H1 (cell line): Measurements from ENCODE around the gene SPATA31C2. TPM values are rescaled to one million over a fixed set of nuclear protein-coding genes. Genes with fewer than 3 reads are reported as not detected.

Experiments used
- CTCF ChIA-PET: fragments of 300-600 bp; sonication (Branson Sonifier 250); formaldehyde crosslinking; loops from one replicate; lab custom pipeline; 2021; ENCODE audit not compliant: partially characterized antibody; lab: Charles Lee
- POLR2A ChIA-PET: fragments of 300-600 bp; sonication (Branson Sonifier 250); formaldehyde crosslinking; loops from one replicate; lab custom pipeline; 2021; ENCODE audit warnings: inconsistent platforms; ENCODE audit not compliant: partially characterized antibody; lab: Charles Lee
- DNase-seq, 2 experiments: peaks; one replicate each; pipeline versions ENCODE4 v3.0.0 to v3.0.0-alpha.2; 2010 to 2022; ENCODE audit warnings: low spot score in 2 of 2, low read depth in 1 of 2, mixed read lengths in 1 of 2
- FAIRE-seq: peaks from 2 replicates; lab custom pipeline; 2011; peaks lifted over from hg19 to GRCh38; lab: Jason Lieb, UNC
- H2AFZ ChIP-seq: 2 replicates; pipeline ENCODE4 v1.8.1; 2012; ENCODE audit warnings: low read length, inconsistent platforms
- H2AK5ac ChIP-seq: 2 replicates; pipeline ENCODE4 v1.6.1; 2013; ENCODE audit warnings: low read depth, low read length
- H2BK120ac ChIP-seq: replicated peaks from 2 replicates; pipeline ENCODE3; 2013; ENCODE audit warnings: low read depth, low read length, inconsistent platforms
- H2BK12ac ChIP-seq: 2 replicates; pipeline ENCODE4 v1.6.1; 2013; ENCODE audit warnings: low read depth, low read length
- H2BK15ac ChIP-seq: 2 replicates; pipeline ENCODE4 v1.6.1; 2013; ENCODE audit warnings: low read length
- H2BK20ac ChIP-seq: 2 replicates; pipeline ENCODE4 v1.6.1; 2013; ENCODE audit warnings: low read length
- H2BK5ac ChIP-seq: 2 replicates; pipeline ENCODE4 v1.6.1; 2013; ENCODE audit warnings: low read depth, low read length
- H3K14ac ChIP-seq: 2 replicates; pipeline ENCODE4 v1.6.1; 2013; ENCODE audit warnings: inconsistent platforms; ENCODE audit not compliant: insufficient read length
- H3K18ac ChIP-seq: 2 replicates; pipeline ENCODE4 v1.6.1; 2013; ENCODE audit warnings: low read length; ENCODE audit errors: extremely low read depth
- H3K23ac ChIP-seq: 2 replicates; pipeline ENCODE4 v1.6.1; 2013; ENCODE audit warnings: inconsistent platforms; ENCODE audit not compliant: insufficient read length
- H3K23me2 ChIP-seq: 2 replicates; pipeline ENCODE4 v1.6.1; 2013; ENCODE audit warnings: low read depth, low read length
- H3K27ac ChIP-seq: 2 replicates; pipeline ENCODE4 v1.6.1; 2011; ENCODE audit warnings: low read depth, low read length, inconsistent platforms
- H3K27me3 ChIP-seq, 4 experiments: replicated peaks in 1 of 4; 1 replicate in 1 of 4; 2 replicates in 3 of 4; pipeline versions ENCODE4 v1.6.1 to v1.8.1; 2011 to 2013; ENCODE audit warnings: low read length in 3 of 4, mild to moderate bottlenecking in 3 of 4, inconsistent platforms in 2 of 4, mixed read lengths in 2 of 4, moderate library complexity in 1 of 4; ENCODE audit not compliant: control insufficient read depth in 3 of 4, insufficient read depth in 3 of 4; ENCODE audit errors: extremely low read depth in 1 of 4
- H3K36me3 ChIP-seq, 4 experiments: 2 replicates each; pipeline versions ENCODE4 v1.6.1 to v1.8.1; 2011 to 2013; ENCODE audit warnings: mild to moderate bottlenecking in 4 of 4, low read length in 3 of 4, moderate library complexity in 2 of 4, control low read depth in 1 of 4, inconsistent platforms in 1 of 4; ENCODE audit not compliant: insufficient read depth in 4 of 4, control insufficient read depth in 2 of 4
- H3K4ac ChIP-seq: replicated peaks from 2 replicates; pipeline ENCODE3; 2013; ENCODE audit warnings: low read length, low read depth, mixed read lengths, inconsistent platforms; ENCODE audit not compliant: insufficient read length
- H3K4me1 ChIP-seq, 4 experiments: replicated peaks in 1 of 4; 1 replicate in 1 of 4; 2 replicates in 3 of 4; pipeline versions ENCODE4 v1.6.1 to v1.8.1; 2011 to 2013; ENCODE audit warnings: low read length in 3 of 4, inconsistent platforms in 2 of 4, mixed read lengths in 1 of 4; ENCODE audit not compliant: insufficient read depth in 4 of 4, control insufficient read depth in 3 of 4
- H3K4me2 ChIP-seq, 2 experiments: 2 replicates each; pipeline versions ENCODE4 v1.6.1 to v1.8.1; 2011 to 2013; ENCODE audit warnings: low read depth in 2 of 2, low read length in 2 of 2, control low read depth in 1 of 2, inconsistent platforms in 1 of 2, mild to moderate bottlenecking in 1 of 2; ENCODE audit not compliant: insufficient read depth in 1 of 2
- H3K4me3 ChIP-seq, 4 experiments: fragments of 200-600, 300-600 bp in 1 of 4; sonication (generic), shearing (Covaris generic), sonication (Bioruptor Twin) in 1 of 4; 2 replicates each; pipeline versions ENCODE4 v1.5.1 to v1.8.1; 2011 to 2016; ENCODE audit warnings: low read length in 4 of 4, low read depth in 3 of 4, control low read depth in 2 of 4, inconsistent platforms in 2 of 4, mild to moderate bottlenecking in 2 of 4, mixed read lengths in 1 of 4, moderate library complexity in 1 of 4; ENCODE audit not compliant: insufficient read depth in 2 of 4; ENCODE audit errors: extremely low read depth in 1 of 4
- H3K56ac ChIP-seq: replicated peaks from 2 replicates; pipeline ENCODE3; 2013; ENCODE audit warnings: low read depth, mild to moderate bottlenecking, mixed read lengths, low read length, inconsistent platforms; ENCODE audit not compliant: insufficient read length
- H3K79me1 ChIP-seq: 2 replicates; pipeline ENCODE4 v1.6.1; 2013; ENCODE audit warnings: low read depth, low read length, control low read depth
- H3K79me2 ChIP-seq, 2 experiments: 2 replicates each; pipeline versions ENCODE4 v1.6.1 to v1.8.1; 2012 to 2013; ENCODE audit warnings: low read length in 2 of 2, mild to moderate bottlenecking in 2 of 2, inconsistent platforms in 1 of 2; ENCODE audit not compliant: insufficient read depth in 2 of 2, control insufficient read depth in 1 of 2
- H3K9ac ChIP-seq, 4 experiments: replicated peaks in 1 of 4; 1 replicate in 1 of 4; 2 replicates in 3 of 4; pipeline versions ENCODE4 v1.6.1 to v1.8.1; 2011 to 2013; ENCODE audit warnings: low read depth in 3 of 4, low read length in 3 of 4, control low read depth in 2 of 4, mild to moderate bottlenecking in 2 of 4, moderate library complexity in 2 of 4, inconsistent platforms in 1 of 4; ENCODE audit errors: extremely low read depth in 1 of 4
- H3K9me3 ChIP-seq, 2 experiments: 2 replicates each; pipeline versions ENCODE4 v1.6.1 to v1.8.1; 2012 to 2013; ENCODE audit warnings: mild to moderate bottlenecking in 2 of 2, moderate library complexity in 2 of 2, control low read depth in 1 of 2, inconsistent platforms in 1 of 2, low read depth in 1 of 2, low read length in 1 of 2, mixed read lengths in 1 of 2; ENCODE audit not compliant: insufficient read depth in 2 of 2
- H4K20me1 ChIP-seq, 2 experiments: replicated peaks in 1 of 2; 2 replicates each; pipeline versions ENCODE3 to v1.8.1; 2011 to 2013; ENCODE audit warnings: inconsistent platforms in 2 of 2, low read length in 2 of 2, mild to moderate bottlenecking in 1 of 2; ENCODE audit not compliant: insufficient read depth in 2 of 2, control insufficient read depth in 1 of 2
- H4K5ac ChIP-seq: 2 replicates; pipeline ENCODE4 v1.6.1; 2013; ENCODE audit warnings: low read length, low read depth, mixed read lengths, inconsistent platforms; ENCODE audit not compliant: insufficient read length
- H4K8ac ChIP-seq: 2 replicates; pipeline ENCODE4 v1.8.0; 2013; ENCODE audit warnings: mild to moderate bottlenecking, moderate library complexity, low read length, inconsistent platforms; ENCODE audit not compliant: insufficient read depth; ENCODE audit errors: extremely low read depth
- H4K91ac ChIP-seq: replicated peaks from 2 replicates; pipeline ENCODE3; 2013; ENCODE audit warnings: low read length, mixed read lengths, inconsistent platforms; ENCODE audit not compliant: insufficient read length
- ATF2 ChIP-seq: IDR thresholded peaks from 2 replicates; pipeline ENCODE4 v1.6.1; 2012; ENCODE audit warnings: low read length, inconsistent platforms
- BRCA1 ChIP-seq: IDR thresholded peaks from 2 replicates; pipeline ENCODE4 v1.6.1; 2012; ENCODE audit warnings: low read depth, low read length, improper control_type of control experiment
- EGR1 ChIP-seq: IDR thresholded peaks from 2 replicates; pipeline ENCODE4 v1.6.1; 2011; ENCODE audit warnings: low read depth, low read length, borderline replicate concordance
- YY1 ChIP-seq: IDR thresholded peaks from 2 replicates; pipeline ENCODE4 v1.6.1; 2011; ENCODE audit warnings: low read depth, mild to moderate bottlenecking, low read length
- WGBS, 2 experiments: shearing (Covaris generic) in 1 of 2; methylation state at CpG; one replicate each; pipeline versions ENCODE4 v1.1.6 to v1.1.7; 2013 to 2015; ENCODE audit warnings: low lambda C conversion rate in 2 of 2, mixed read lengths in 2 of 2, inconsistent platforms in 1 of 2, low coverage in 1 of 2, missing lambda C conversion rate in 1 of 2; ENCODE audit not compliant: insufficient replicate concordance in 2 of 2, insufficient coverage in 1 of 2, insufficient read length in 1 of 2; ENCODE audit errors: extremely low coverage in 1 of 2, missing lambda C conversion rate in 1 of 2; 5-methylcytosine and 5-hydroxymethylcytosine counted together
- polyA plus RNA-seq, 7 experiments: library from polyadenylated mRNA; depleted of rRNA in 3 of 7; stranded (reverse) in 5 of 7; unstranded in 2 of 7; fragments of >200 nt in 5 of 7; fragments of 200-250 nt in 2 of 7; gene quantifications; 1 replicate in 5 of 7; 2 replicates in 1 of 7; 4 replicates in 1 of 7; pipeline versions ENCODE4 v1.2.1 to v1.2.3, GENCODE V29; 2011 to 2013; ENCODE audit warnings: missing spikeins in 2 of 7, mixed read lengths in 2 of 7
- total RNA-seq: library from RNA; stranded (reverse); fragmentation: NEBNext Ultra II Directional; extraction: Animal tissue kit (Norgen Biotek cat#: 25700); gene quantifications from 2 replicates; pipeline ENCODE4 v1.2.1, GENCODE V29; 2021

SPATA31C2 gene
- total and polyA plus RNA-seq, 2 of the 8 experiments (the other 6 are each of a cell fraction or from before 2014, with no cell fraction given) = 0.17 to 0.20 TPM

- Histone ChIP-seq H3K9ac (no peak overlapping the region), H2BK15ac (no peak overlapping the region), H4K20me1 (no peaks in the 10 kb centered on the region), H2BK5ac (no peak overlapping the region), H3K4me3 (no peak overlapping the region), H3K79me1 (no peaks in the 10 kb centered on the region), H4K5ac (no peak overlapping the region), H4K91ac (no peak overlapping the region), H4K8ac (no peak overlapping the region), H3K9me3 (0 out of 4 replicates have a peak, but pooled peaks cover 0 to 4% of the 10 kb centered on the region in 2 experiments), H2BK120ac (no peak overlapping the region), H2AFZ (no peak overlapping the region), H3K18ac (no peak overlapping the region), H3K27me3 (peaks cover 0 to 6% (median 0%) of the 10 kb centered on the region in 4 experiments; a peak in 4 of 7 replicates), H3K4me2 (no peak overlapping the region), H2BK20ac (no peak overlapping the region), H3K4ac (no peak overlapping the region), H3K36me3 (no peaks in the 10 kb centered on the region), H3K4me1 (peaks cover 0 to 5% (median 3%) of the 10 kb centered on the region in 4 experiments; a peak in 4 of 7 replicates), H3K79me2 (no peaks in the 10 kb centered on the region), H3K56ac (no peak overlapping the region), H2BK12ac (no peak overlapping the region), H3K23ac (no peak overlapping the region), H3K23me2 (no peaks in the 10 kb centered on the region), H3K27ac (no peak overlapping the region), H3K14ac (no peak overlapping the region), H2AK5ac (no peak overlapping the region)
- 93% methylated on average over 3 of the region's 3 CpGs; no CpG with 5 or more reads in 1 of the 2 experiments for WGBS, 2 experiments
- DNase-seq (no peak), FAIRE-seq (no peak)
- ChIA-PET CTCF (no interaction called here), POLR2A (no interaction called here)
- no peak for TF ChIP-seq EGR1
- no peak for TF ChIP-seq YY1
- TF ChIP-seq BRCA1 = no peak
- no peak for TF ChIP-seq ATF2
Observed at GRCh38 chr9:88164850-88165249, 26.6 kb upstream of the SPATA31C2 start.
